Epithelial cell of esophagus (primary cell): ENCODE measurements around the gene RABGGTA.

Experiments
- DNase-seq: peaks from one replicate; pipeline ENCODE4 v3.0.0; 2010; ENCODE audit warnings: low read depth
- H3K4me3 ChIP-seq: 2 replicates; pipeline ENCODE4 v1.5.1; 2011; ENCODE audit warnings: mild to moderate bottlenecking, low read length, control low read depth
- TF ChIP-seq, protein P1 (sequence below): IDR thresholded peaks from 2 replicates; pipeline ENCODE4 v1.5.1; 2011; ENCODE audit warnings: low read depth, mild to moderate bottlenecking, low read length, control low read depth, inconsistent platforms; ENCODE audit not compliant: insufficient read depth; ENCODE audit errors: missing control alignments

RABGGTA gene

DNA sequence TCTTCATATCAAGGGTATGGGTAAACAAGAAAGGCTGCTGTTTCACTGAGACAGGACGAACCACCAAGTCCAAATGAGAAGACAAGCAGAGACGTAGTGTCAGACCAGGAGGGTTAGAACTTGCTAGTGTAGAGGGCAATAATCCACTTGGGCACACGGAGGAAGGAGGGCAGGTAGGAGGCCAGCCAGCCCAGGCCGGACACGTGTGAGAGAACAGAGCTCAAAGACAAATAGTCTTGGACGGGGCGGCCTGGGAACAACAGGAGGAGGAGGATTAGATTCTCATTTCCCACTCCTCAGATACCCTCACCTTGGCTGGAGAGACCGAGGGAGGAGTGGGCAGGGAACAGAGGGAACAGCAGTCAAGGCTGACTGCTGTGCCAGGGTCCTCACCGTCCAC is 19.3 kb upstream of the RABGGTA start:
- H3K4me3 ChIP-seq = no peak overlapping the region
- DNase-seq = no peak
- TF ChIP-seq, protein P1, sequence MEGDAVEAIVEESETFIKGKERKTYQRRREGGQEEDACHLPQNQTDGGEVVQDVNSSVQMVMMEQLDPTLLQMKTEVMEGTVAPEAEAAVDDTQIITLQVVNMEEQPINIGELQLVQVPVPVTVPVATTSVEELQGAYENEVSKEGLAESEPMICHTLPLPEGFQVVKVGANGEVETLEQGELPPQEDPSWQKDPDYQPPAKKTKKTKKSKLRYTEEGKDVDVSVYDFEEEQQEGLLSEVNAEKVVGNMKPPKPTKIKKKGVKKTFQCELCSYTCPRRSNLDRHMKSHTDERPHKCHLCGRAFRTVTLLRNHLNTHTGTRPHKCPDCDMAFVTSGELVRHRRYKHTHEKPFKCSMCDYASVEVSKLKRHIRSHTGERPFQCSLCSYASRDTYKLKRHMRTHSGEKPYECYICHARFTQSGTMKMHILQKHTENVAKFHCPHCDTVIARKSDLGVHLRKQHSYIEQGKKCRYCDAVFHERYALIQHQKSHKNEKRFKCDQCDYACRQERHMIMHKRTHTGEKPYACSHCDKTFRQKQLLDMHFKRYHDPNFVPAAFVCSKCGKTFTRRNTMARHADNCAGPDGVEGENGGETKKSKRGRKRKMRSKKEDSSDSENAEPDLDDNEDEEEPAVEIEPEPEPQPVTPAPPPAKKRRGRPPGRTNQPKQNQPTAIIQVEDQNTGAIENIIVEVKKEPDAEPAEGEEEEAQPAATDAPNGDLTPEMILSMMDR = no peak

DNA sequence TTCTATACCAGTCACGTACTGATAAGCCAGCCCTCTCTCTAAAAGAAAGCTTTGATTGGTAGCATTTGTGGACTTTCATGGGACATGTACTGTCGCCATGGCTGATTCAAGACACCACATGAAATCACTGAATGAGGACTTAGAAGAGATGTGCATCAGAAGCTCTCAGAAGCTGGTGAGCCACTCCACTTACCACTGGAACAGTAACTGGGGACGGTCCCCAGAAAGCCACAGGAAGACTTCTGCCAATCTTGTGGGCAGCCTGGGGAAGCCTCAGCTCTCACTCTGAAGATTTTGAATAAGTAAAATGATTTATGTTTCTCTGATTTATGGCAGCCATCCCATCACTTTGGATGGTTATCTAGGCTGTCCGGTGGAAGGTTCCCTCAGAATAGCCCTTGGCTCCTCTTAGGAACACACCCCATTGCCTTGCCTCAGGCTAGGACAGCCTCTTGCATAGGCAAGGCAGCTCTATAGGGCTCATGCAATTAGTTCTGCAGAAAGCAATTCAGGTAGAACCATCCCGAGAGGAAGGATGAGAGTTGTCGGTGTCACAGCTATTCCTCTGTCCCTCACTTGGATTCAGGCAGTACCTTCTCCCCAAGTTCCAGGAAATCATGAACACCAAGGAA is 18.4 kb upstream of the RABGGTA start:
- no peak overlapping the region for H3K4me3 ChIP-seq
- TF ChIP-seq, protein P1 = no peak
- DNase-seq = no peak

DNA sequence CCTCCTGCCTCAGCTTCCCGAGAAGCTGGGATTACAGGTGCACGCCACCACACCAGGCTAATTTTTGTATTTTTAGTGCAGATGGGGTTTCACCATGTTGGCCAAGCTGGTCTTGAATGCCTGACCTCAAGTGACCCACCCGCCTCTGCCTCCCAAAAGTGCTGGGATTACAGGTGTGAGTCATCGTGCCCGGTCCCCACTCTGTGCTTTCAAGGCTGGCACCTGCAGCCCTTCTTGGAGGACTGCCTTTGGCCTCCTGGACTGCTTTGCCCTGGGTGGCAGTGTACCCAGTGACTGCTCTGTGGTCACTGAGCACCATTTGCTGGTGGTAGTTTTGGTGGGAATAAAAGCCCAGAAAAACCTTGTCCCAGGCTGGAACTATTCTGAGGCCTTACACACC is 15.6 kb upstream of the RABGGTA start:
- TF ChIP-seq, protein P1 = no peak
- DNase-seq = no peak
- no peak overlapping the region for H3K4me3 ChIP-seq

DNA sequence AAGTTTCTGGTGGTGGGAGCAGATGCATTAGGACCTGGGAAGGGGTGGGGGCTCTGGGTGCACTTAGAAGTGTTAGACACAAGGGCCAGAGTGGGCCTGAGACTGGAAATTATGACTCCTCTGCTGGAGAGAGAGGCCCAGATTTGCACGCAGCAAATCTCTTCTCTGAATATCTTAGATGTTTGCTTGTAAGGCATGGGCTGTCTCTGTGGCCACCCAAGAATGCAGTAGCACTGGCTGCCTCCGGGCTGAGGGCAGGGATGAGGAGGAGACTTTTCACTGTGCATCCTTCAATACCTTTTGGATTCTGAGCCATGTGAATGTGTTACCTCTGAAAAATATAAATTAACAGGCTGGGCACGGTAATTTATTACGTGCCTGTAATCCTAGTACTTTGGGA is 14.0 kb upstream of the RABGGTA start:
- no peak overlapping the region for H3K4me3 ChIP-seq
- peak; percentile 47 for DNase-seq
- TF ChIP-seq, protein P1 = peak; percentile 6

DNA sequence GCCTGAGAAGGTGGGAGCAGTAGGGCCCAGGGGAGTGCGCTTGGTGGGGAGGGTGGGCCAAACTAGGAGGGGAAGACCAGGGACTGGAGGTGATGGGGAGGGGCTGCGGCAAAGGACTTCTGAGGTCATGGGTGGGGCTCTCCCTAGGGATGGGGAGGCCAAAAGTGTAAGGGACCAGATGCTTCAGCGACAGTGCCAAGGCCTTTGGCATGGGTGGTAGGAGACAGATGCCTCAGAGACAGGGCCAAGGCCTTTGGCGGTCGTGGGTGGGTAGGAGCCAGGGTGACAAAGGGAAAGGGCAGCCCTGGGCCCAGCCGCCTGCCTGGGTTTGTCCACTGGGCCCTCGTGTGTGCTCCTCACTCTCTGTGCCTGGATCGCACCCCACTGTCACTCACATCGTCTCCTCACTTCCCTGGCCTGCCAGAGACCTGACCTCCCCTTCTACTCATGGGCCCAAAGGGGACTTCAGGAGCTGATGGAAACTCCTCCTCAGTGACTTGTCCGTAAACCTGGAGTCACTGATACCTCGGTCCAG is 13.2 kb upstream of the RABGGTA start:
- DNase-seq = no peak
- TF ChIP-seq, protein P1 = no peak
- H3K4me3 ChIP-seq = no peak overlapping the region

DNA sequence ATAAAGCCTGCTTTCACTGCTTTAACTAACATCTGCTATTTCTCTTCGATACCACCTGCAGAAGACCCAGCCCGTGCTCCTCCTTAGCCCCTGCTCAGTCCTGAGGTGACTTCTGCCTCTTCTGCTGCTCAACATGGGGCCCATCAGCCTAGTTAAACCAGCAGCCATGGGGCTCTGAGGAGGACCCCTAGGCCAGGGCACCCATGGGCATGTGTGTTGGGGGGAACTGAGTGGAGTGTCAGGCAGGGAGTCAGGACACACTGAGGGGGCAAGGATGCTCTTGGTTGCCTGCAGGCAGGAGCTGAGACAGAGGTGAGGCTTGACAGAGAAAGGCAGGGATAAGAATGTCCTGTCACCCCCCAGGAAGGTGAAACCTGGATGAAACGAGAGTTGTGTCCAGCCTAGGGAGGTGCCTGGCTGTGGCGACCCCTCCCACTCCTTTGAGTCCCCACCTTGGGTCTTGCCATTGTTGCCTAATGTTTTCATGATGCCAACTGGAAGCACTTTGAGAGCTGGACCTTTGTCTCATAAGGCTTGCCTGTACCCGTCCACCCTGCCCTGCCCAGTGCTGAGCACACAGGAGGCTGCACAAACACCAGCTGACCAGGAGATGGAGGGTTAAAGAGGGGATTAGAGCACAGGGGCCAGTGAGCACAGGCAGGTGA is 12.5 kb upstream of the RABGGTA start:
- peak; percentile 60 for DNase-seq
- H3K4me3 ChIP-seq = no peak overlapping the region
- TF ChIP-seq, protein P1 = no peak
